H1 (cell line): ENCODE results near the gene PORCN. TPM values are rescaled to one million over a fixed set of nuclear protein-coding genes. Genes with fewer than 3 reads are reported as not detected.

Experiments used
- CTCF ChIA-PET: fragments of 300-600 bp; sonication (Branson Sonifier 250); formaldehyde crosslinking; loops from one replicate; lab custom pipeline; 2021; ENCODE audit not compliant: partially characterized antibody; lab: Charles Lee
- POLR2A ChIA-PET: fragments of 300-600 bp; sonication (Branson Sonifier 250); formaldehyde crosslinking; loops from one replicate; lab custom pipeline; 2021; ENCODE audit warnings: inconsistent platforms; ENCODE audit not compliant: partially characterized antibody; lab: Charles Lee
- DNase-seq, 2 experiments: peaks; one replicate each; pipeline versions ENCODE4 v3.0.0 to v3.0.0-alpha.2; 2010 to 2022; ENCODE audit warnings: low spot score in 2 of 2, low read depth in 1 of 2, mixed read lengths in 1 of 2
- FAIRE-seq: peaks from 2 replicates; lab custom pipeline; 2011; peaks lifted over from hg19 to GRCh38; lab: Jason Lieb, UNC
- H2AFZ ChIP-seq: 2 replicates; pipeline ENCODE4 v1.8.1; 2012; ENCODE audit warnings: low read length, inconsistent platforms
- H2AK5ac ChIP-seq: 2 replicates; pipeline ENCODE4 v1.6.1; 2013; ENCODE audit warnings: low read depth, low read length
- H2BK120ac ChIP-seq: replicated peaks from 2 replicates; pipeline ENCODE3; 2013; ENCODE audit warnings: low read depth, low read length, inconsistent platforms
- H2BK12ac ChIP-seq: 2 replicates; pipeline ENCODE4 v1.6.1; 2013; ENCODE audit warnings: low read depth, low read length
- H2BK15ac ChIP-seq: 2 replicates; pipeline ENCODE4 v1.6.1; 2013; ENCODE audit warnings: low read length
- H2BK20ac ChIP-seq: 2 replicates; pipeline ENCODE4 v1.6.1; 2013; ENCODE audit warnings: low read length
- H2BK5ac ChIP-seq: 2 replicates; pipeline ENCODE4 v1.6.1; 2013; ENCODE audit warnings: low read depth, low read length
- H3K14ac ChIP-seq: 2 replicates; pipeline ENCODE4 v1.6.1; 2013; ENCODE audit warnings: inconsistent platforms; ENCODE audit not compliant: insufficient read length
- H3K18ac ChIP-seq: 2 replicates; pipeline ENCODE4 v1.6.1; 2013; ENCODE audit warnings: low read length; ENCODE audit errors: extremely low read depth
- H3K23ac ChIP-seq: 2 replicates; pipeline ENCODE4 v1.6.1; 2013; ENCODE audit warnings: inconsistent platforms; ENCODE audit not compliant: insufficient read length
- H3K23me2 ChIP-seq: 2 replicates; pipeline ENCODE4 v1.6.1; 2013; ENCODE audit warnings: low read depth, low read length
- H3K27ac ChIP-seq: 2 replicates; pipeline ENCODE4 v1.6.1; 2011; ENCODE audit warnings: low read depth, low read length, inconsistent platforms
- H3K27me3 ChIP-seq, 4 experiments: replicated peaks in 1 of 4; 1 replicate in 1 of 4; 2 replicates in 3 of 4; pipeline versions ENCODE4 v1.6.1 to v1.8.1; 2011 to 2013; ENCODE audit warnings: low read length in 3 of 4, mild to moderate bottlenecking in 3 of 4, inconsistent platforms in 2 of 4, mixed read lengths in 2 of 4, moderate library complexity in 1 of 4; ENCODE audit not compliant: control insufficient read depth in 3 of 4, insufficient read depth in 3 of 4; ENCODE audit errors: extremely low read depth in 1 of 4
- H3K36me3 ChIP-seq, 4 experiments: 2 replicates each; pipeline versions ENCODE4 v1.6.1 to v1.8.1; 2011 to 2013; ENCODE audit warnings: mild to moderate bottlenecking in 4 of 4, low read length in 3 of 4, moderate library complexity in 2 of 4, control low read depth in 1 of 4, inconsistent platforms in 1 of 4; ENCODE audit not compliant: insufficient read depth in 4 of 4, control insufficient read depth in 2 of 4
- H3K4ac ChIP-seq: replicated peaks from 2 replicates; pipeline ENCODE3; 2013; ENCODE audit warnings: low read length, low read depth, mixed read lengths, inconsistent platforms; ENCODE audit not compliant: insufficient read length
- H3K4me1 ChIP-seq, 4 experiments: replicated peaks in 1 of 4; 1 replicate in 1 of 4; 2 replicates in 3 of 4; pipeline versions ENCODE4 v1.6.1 to v1.8.1; 2011 to 2013; ENCODE audit warnings: low read length in 3 of 4, inconsistent platforms in 2 of 4, mixed read lengths in 1 of 4; ENCODE audit not compliant: insufficient read depth in 4 of 4, control insufficient read depth in 3 of 4
- H3K4me2 ChIP-seq, 2 experiments: 2 replicates each; pipeline versions ENCODE4 v1.6.1 to v1.8.1; 2011 to 2013; ENCODE audit warnings: low read depth in 2 of 2, low read length in 2 of 2, control low read depth in 1 of 2, inconsistent platforms in 1 of 2, mild to moderate bottlenecking in 1 of 2; ENCODE audit not compliant: insufficient read depth in 1 of 2
- H3K4me3 ChIP-seq, 4 experiments: fragments of 200-600, 300-600 bp in 1 of 4; sonication (generic), shearing (Covaris generic), sonication (Bioruptor Twin) in 1 of 4; 2 replicates each; pipeline versions ENCODE4 v1.5.1 to v1.8.1; 2011 to 2016; ENCODE audit warnings: low read length in 4 of 4, low read depth in 3 of 4, control low read depth in 2 of 4, inconsistent platforms in 2 of 4, mild to moderate bottlenecking in 2 of 4, mixed read lengths in 1 of 4, moderate library complexity in 1 of 4; ENCODE audit not compliant: insufficient read depth in 2 of 4; ENCODE audit errors: extremely low read depth in 1 of 4
- H3K56ac ChIP-seq: replicated peaks from 2 replicates; pipeline ENCODE3; 2013; ENCODE audit warnings: low read depth, mild to moderate bottlenecking, mixed read lengths, low read length, inconsistent platforms; ENCODE audit not compliant: insufficient read length
- H3K79me1 ChIP-seq: 2 replicates; pipeline ENCODE4 v1.6.1; 2013; ENCODE audit warnings: low read depth, low read length, control low read depth
- H3K79me2 ChIP-seq, 2 experiments: 2 replicates each; pipeline versions ENCODE4 v1.6.1 to v1.8.1; 2012 to 2013; ENCODE audit warnings: low read length in 2 of 2, mild to moderate bottlenecking in 2 of 2, inconsistent platforms in 1 of 2; ENCODE audit not compliant: insufficient read depth in 2 of 2, control insufficient read depth in 1 of 2
- H3K9ac ChIP-seq, 4 experiments: replicated peaks in 1 of 4; 1 replicate in 1 of 4; 2 replicates in 3 of 4; pipeline versions ENCODE4 v1.6.1 to v1.8.1; 2011 to 2013; ENCODE audit warnings: low read depth in 3 of 4, low read length in 3 of 4, control low read depth in 2 of 4, mild to moderate bottlenecking in 2 of 4, moderate library complexity in 2 of 4, inconsistent platforms in 1 of 4; ENCODE audit errors: extremely low read depth in 1 of 4
- H3K9me3 ChIP-seq, 2 experiments: 2 replicates each; pipeline versions ENCODE4 v1.6.1 to v1.8.1; 2012 to 2013; ENCODE audit warnings: mild to moderate bottlenecking in 2 of 2, moderate library complexity in 2 of 2, control low read depth in 1 of 2, inconsistent platforms in 1 of 2, low read depth in 1 of 2, low read length in 1 of 2, mixed read lengths in 1 of 2; ENCODE audit not compliant: insufficient read depth in 2 of 2
- H4K20me1 ChIP-seq, 2 experiments: replicated peaks in 1 of 2; 2 replicates each; pipeline versions ENCODE3 to v1.8.1; 2011 to 2013; ENCODE audit warnings: inconsistent platforms in 2 of 2, low read length in 2 of 2, mild to moderate bottlenecking in 1 of 2; ENCODE audit not compliant: insufficient read depth in 2 of 2, control insufficient read depth in 1 of 2
- H4K5ac ChIP-seq: 2 replicates; pipeline ENCODE4 v1.6.1; 2013; ENCODE audit warnings: low read length, low read depth, mixed read lengths, inconsistent platforms; ENCODE audit not compliant: insufficient read length
- H4K8ac ChIP-seq: 2 replicates; pipeline ENCODE4 v1.8.0; 2013; ENCODE audit warnings: mild to moderate bottlenecking, moderate library complexity, low read length, inconsistent platforms; ENCODE audit not compliant: insufficient read depth; ENCODE audit errors: extremely low read depth
- H4K91ac ChIP-seq: replicated peaks from 2 replicates; pipeline ENCODE3; 2013; ENCODE audit warnings: low read length, mixed read lengths, inconsistent platforms; ENCODE audit not compliant: insufficient read length
- CHD2 ChIP-seq: IDR thresholded peaks from 2 replicates; pipeline ENCODE4 v1.6.1; 2012; ENCODE audit warnings: low read length, improper control_type of control experiment
- EGR1 ChIP-seq: IDR thresholded peaks from 2 replicates; pipeline ENCODE4 v1.6.1; 2011; ENCODE audit warnings: low read depth, low read length, borderline replicate concordance
- EZH2 ChIP-seq: fragments of 200-600 bp; sonication (generic); IDR thresholded peaks from 2 replicates; pipeline ENCODE4 v1.7.1; 2012; ENCODE audit warnings: low read depth, mild to moderate bottlenecking, moderate library complexity, low read length, inconsistent platforms; ENCODE audit not compliant: severe bottlenecking
- GABPA ChIP-seq: IDR thresholded peaks from 2 replicates; pipeline ENCODE4 v1.6.1; 2011; ENCODE audit warnings: mild to moderate bottlenecking, low read length, moderate library complexity, borderline replicate concordance; ENCODE audit not compliant: insufficient read depth
- RAD21 ChIP-seq, 2 experiments: IDR thresholded peaks in 1 of 2; conservative IDR thresholded peaks in 1 of 2; 2 replicates each; pipeline ENCODE4 v1.6.1; 2011; ENCODE audit warnings: low read depth in 2 of 2, low read length in 2 of 2, improper control_type of control experiment in 1 of 2, inconsistent platforms in 1 of 2, mild to moderate bottlenecking in 1 of 2, moderate library complexity in 1 of 2
- RXRA ChIP-seq: IDR thresholded peaks from 2 replicates; pipeline ENCODE4 v1.6.1; 2011; ENCODE audit warnings: low read depth, mild to moderate bottlenecking, low read length, moderate library complexity; ENCODE audit not compliant: insufficient read depth
- SIRT6 ChIP-seq: IDR thresholded peaks from one replicate; pipeline ENCODE4 v1.7.1; 2012; ENCODE audit warnings: low read length, inconsistent platforms
- SUZ12 ChIP-seq: fragments of 200-600 bp; sonication (generic); IDR thresholded peaks from 2 replicates; pipeline ENCODE4 v1.6.1; 2012; ENCODE audit warnings: mild to moderate bottlenecking, inconsistent platforms, low read length, moderate library complexity, mixed read lengths
- TEAD4 ChIP-seq: IDR thresholded peaks from 2 replicates; pipeline ENCODE4 v1.6.1; 2012; ENCODE audit warnings: low read depth, low read length, inconsistent platforms, mixed read lengths
- WGBS, 2 experiments: shearing (Covaris generic) in 1 of 2; methylation state at CpG; one replicate each; pipeline versions ENCODE4 v1.1.6 to v1.1.7; 2013 to 2015; ENCODE audit warnings: low lambda C conversion rate in 2 of 2, mixed read lengths in 2 of 2, inconsistent platforms in 1 of 2, low coverage in 1 of 2, missing lambda C conversion rate in 1 of 2; ENCODE audit not compliant: insufficient replicate concordance in 2 of 2, insufficient coverage in 1 of 2, insufficient read length in 1 of 2; ENCODE audit errors: extremely low coverage in 1 of 2, missing lambda C conversion rate in 1 of 2; 5-methylcytosine and 5-hydroxymethylcytosine counted together
- polyA plus RNA-seq, 7 experiments: library from polyadenylated mRNA; depleted of rRNA in 3 of 7; stranded (reverse) in 5 of 7; unstranded in 2 of 7; fragments of >200 nt in 5 of 7; fragments of 200-250 nt in 2 of 7; gene quantifications; 1 replicate in 5 of 7; 2 replicates in 1 of 7; 4 replicates in 1 of 7; pipeline versions ENCODE4 v1.2.1 to v1.2.3, GENCODE V29; 2011 to 2013; ENCODE audit warnings: missing spikeins in 2 of 7, mixed read lengths in 2 of 7
- total RNA-seq: library from RNA; stranded (reverse); fragmentation: NEBNext Ultra II Directional; extraction: Animal tissue kit (Norgen Biotek cat#: 25700); gene quantifications from 2 replicates; pipeline ENCODE4 v1.2.1, GENCODE V29; 2021
- TF ChIP-seq, protein P1 (sequence below): IDR thresholded peaks from 2 replicates; pipeline ENCODE4 v1.6.1; 2012; ENCODE audit warnings: low read length, inconsistent platforms
- TF ChIP-seq, protein P2 (sequence below): IDR thresholded peaks from 2 replicates; pipeline ENCODE4 v1.6.1; 2012; ENCODE audit warnings: inconsistent platforms

PORCN gene
- total and polyA plus RNA-seq, 2 of the 8 experiments (the other 6 are each of a cell fraction or from before 2014, with no cell fraction given): 14.6 to 34.1 TPM

DNA sequence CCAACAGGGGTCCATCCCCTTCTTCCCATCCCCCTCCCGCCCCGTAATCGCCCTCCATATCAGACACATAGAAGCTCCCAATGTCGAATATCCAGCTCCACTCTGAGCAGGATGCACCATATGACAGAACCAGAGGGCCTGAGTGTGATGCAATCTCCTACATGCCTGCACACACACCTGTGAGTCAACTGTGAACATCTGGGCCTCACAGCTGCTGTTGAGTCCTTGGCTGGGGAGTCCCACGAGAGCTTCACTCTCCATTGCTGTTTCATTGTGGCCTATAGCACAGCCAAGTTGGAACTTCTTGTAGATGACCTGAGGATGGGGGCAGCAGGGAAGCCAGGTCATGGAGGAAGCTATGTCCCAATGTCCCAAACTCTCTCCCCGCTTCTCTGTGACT, 47.0 kb upstream of the PORCN start:
- Histone ChIP-seq H3K18ac (no peak overlapping the region), H4K5ac (no peak overlapping the region), H3K36me3 (peaks cover 0 to 13% (median 5%) of the 10 kb centered on the region in 4 experiments; a peak in 5 of 8 replicates), H2BK12ac (no peak overlapping the region), H4K8ac (no peak overlapping the region), H2AK5ac (no peak overlapping the region), H3K4me2 (no peak overlapping the region), H3K23ac (no peak overlapping the region), H3K14ac (no peak overlapping the region), H4K20me1 (peaks cover 0 to 1% of the 10 kb centered on the region in 2 experiments), H3K9ac (no peak overlapping the region), H2AFZ (no peak overlapping the region), H3K4ac (no peak overlapping the region), H3K4me3 (no peak overlapping the region), H2BK120ac (no peak overlapping the region), H2BK5ac (no peak overlapping the region), H3K56ac (no peak overlapping the region), H3K79me1 (0 out of 2 replicates have a peak, but pooled peaks cover 2% of the 10 kb centered on the region), H4K91ac (no peak overlapping the region), H3K27me3 (no peaks in the 10 kb centered on the region), H3K23me2 (no peaks in the 10 kb centered on the region), H2BK15ac (no peak overlapping the region), H3K27ac (no peak overlapping the region), H3K79me2 (peaks cover 0 to 7% of the 10 kb centered on the region in 2 experiments; a peak in 1 of 4 replicates), H3K9me3 (no peaks in the 10 kb centered on the region), H2BK20ac (no peak overlapping the region), H3K4me1 (0 out of 7 replicates have a peak, but pooled peaks cover 0 to under 1% (median 0%) of the 10 kb centered on the region in 4 experiments)
- FAIRE-seq (no peak), DNase-seq (no peak)
- WGBS, 2 experiments: 88% methylated on average over 2 of the region's 6 CpGs; no CpG with 5 or more reads in 1 of the 2 experiments
- POLR2A ChIA-PET: no interaction called here
- CTCF ChIA-PET: interaction anchor here (0.6 to 1.7 kb wide), 2 partner anchors 32 to 450 kb away, joined by 3 read pairs; no protein-coding TSS in a partner anchor
- TF ChIP-seq EZH2 (no peak), RAD21 (IDR thresholded peaks at IDR 0.05 in 1 of 2, conservative IDR thresholded peaks at IDR 0.05 in 1 of 2; ENCODE audit: low read depth in 2 of 2, low read length in 2 of 2) (no peak), SIRT6 (no peak), EGR1 (no peak), RXRA (no peak), GABPA (no peak), CHD2 (no peak), SUZ12 (no peak), TEAD4 (no peak)
- TF ChIP-seq, protein P1, sequence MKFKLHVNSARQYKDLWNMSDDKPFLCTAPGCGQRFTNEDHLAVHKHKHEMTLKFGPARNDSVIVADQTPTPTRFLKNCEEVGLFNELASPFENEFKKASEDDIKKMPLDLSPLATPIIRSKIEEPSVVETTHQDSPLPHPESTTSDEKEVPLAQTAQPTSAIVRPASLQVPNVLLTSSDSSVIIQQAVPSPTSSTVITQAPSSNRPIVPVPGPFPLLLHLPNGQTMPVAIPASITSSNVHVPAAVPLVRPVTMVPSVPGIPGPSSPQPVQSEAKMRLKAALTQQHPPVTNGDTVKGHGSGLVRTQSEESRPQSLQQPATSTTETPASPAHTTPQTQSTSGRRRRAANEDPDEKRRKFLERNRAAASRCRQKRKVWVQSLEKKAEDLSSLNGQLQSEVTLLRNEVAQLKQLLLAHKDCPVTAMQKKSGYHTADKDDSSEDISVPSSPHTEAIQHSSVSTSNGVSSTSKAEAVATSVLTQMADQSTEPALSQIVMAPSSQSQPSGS: no peak
- TF ChIP-seq, protein P2, sequence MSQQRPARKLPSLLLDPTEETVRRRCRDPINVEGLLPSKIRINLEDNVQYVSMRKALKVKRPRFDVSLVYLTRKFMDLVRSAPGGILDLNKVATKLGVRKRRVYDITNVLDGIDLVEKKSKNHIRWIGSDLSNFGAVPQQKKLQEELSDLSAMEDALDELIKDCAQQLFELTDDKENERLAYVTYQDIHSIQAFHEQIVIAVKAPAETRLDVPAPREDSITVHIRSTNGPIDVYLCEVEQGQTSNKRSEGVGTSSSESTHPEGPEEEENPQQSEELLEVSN: no peak
